ENCODE measurements around the gene TXNDC12.
"Not testable (repeated sequence)": the region's sequence is repeated elsewhere in the genome, so short reads cannot be mapped to it uniquely, and the experiment has no call there.

Gene TXNDC12

DNA sequence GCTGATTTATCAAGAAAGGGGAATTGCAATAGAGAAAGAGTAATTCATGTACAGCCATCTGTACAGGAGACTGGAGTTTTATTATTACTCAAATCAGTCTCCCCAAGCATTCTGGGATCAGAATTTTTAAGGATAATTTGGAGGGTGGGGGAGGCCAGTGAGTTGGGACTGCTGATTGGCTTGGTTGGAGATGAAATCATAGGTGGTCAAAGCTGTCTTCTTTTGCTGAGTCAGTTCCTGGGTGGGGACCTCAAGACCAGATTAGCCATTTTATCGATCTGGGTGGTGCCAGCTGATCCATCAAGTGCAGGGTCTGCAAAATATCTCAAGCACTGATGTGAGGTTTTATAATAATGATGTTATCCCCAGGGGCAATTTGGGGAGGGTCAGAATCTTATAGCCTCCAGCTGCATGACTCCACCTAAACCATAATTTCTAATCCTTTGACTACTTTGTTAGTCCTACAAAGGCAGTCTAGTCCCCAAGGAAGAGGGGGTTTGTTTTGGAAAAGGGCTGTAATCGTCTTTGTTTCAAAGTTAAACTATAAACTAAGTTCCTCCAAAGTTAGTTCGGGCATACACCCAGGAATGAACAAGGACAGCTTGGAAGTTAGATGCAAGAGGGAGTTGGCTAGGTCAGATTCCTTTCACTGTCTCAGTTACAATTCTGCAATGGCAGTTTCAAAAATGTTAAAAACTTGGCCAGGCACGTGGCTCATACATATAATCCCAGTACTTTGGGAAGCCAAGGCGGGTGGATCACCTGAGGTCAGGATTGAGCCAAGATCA is 47.6 kb downstream of the TXNDC12 start:
- Histone ChIP-seq H3K4me1 (ENCODE audit: control insufficient read depth, insufficient read depth, low read length) (no peaks in the 10 kb centered on the region), H3K4me3 (ENCODE audit: low read length) (no peak overlapping the region), H3K9ac (ENCODE audit: low read length) (no peak overlapping the region), H3K27ac (ENCODE audit: low read depth, low read length) (no peak overlapping the region), H3K27me3 (ENCODE audit: control insufficient read depth, insufficient read depth, low read length) (no peaks in the 10 kb centered on the region), H3K36me3 (ENCODE audit: control insufficient read depth, insufficient read depth, low read length) (no peaks in the 10 kb centered on the region)

DNA sequence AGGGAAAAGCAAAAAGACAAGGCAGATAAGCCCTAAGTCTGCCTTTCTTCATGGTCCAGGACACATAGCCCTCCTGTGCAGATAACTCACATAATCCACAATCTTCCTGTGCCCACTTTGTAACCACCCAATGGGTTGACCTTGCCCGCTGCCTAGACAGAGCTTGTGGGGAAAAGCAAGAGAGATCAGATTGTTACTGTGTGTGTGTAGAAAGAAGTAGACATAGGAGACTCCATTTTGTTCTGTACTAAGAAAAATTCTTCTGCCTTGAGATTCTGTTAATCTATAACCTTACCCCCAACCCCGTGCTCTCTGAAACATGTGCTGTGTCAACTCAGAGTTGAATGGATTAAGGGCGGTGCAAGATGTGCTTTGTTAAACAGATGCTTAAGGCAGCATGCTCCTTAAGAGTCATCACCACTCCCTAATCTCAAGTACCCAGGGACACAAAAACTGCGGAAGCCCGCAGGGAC is 48.9 kb downstream of the TXNDC12 start:
- not testable (repeated sequence) for H3K27ac ChIP-seq (ENCODE audit: low read depth, low read length); H3K4me3 ChIP-seq (ENCODE audit: low read length); H3K36me3 ChIP-seq (ENCODE audit: control insufficient read depth, insufficient read depth, low read length); H3K4me1 ChIP-seq (ENCODE audit: control insufficient read depth, insufficient read depth, low read length); H3K9ac ChIP-seq (ENCODE audit: low read length); H3K27me3 ChIP-seq (ENCODE audit: control insufficient read depth, insufficient read depth, low read length)

DNA sequence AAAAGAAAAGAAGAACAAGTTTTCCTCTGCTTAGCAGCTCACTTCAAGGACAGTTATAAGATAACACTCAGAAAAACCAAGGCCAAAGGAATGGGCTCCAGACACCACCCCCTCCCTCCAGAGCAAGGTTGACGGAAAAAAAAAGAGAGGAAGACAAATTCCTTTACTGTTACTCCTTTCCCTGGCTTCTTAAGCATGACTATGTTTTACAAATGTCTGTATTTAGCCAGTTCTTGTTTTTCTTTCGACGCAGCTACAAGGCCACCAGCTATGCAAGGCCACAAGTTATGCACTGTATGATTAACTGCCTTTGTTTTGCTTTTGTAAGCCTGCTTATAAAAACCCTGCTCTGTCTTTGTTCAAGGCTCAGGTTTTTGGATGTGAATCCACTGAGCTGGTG is 49.4 kb downstream of the TXNDC12 start:
- H3K27ac ChIP-seq (ENCODE audit: low read depth, low read length); H3K36me3 ChIP-seq (ENCODE audit: control insufficient read depth, insufficient read depth, low read length); H3K27me3 ChIP-seq (ENCODE audit: control insufficient read depth, insufficient read depth, low read length); H3K4me3 ChIP-seq (ENCODE audit: low read length); H3K9ac ChIP-seq (ENCODE audit: low read length); H3K4me1 ChIP-seq (ENCODE audit: control insufficient read depth, insufficient read depth, low read length): not testable (repeated sequence)

DNA sequence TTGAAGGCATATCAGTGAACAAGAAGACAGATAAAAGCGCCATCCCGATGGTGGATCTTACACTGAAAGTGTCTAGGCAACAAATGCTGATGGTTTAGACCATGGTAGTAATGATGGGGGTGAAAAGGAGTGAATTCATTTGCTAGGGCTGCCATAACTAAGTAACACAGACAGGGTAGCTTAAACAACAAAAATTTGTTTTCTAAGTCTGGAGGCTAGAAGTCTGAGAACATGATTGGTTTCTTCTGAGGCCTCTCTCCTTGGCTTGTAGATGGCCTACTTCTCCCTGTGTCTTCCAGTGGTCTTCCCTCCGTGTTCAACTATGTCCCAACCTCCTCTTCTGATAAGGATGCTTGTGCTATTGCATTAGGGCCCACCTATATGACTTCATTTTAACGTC is 51.1 kb downstream of the TXNDC12 start:
- Histone ChIP-seq H3K4me1 (ENCODE audit: control insufficient read depth, insufficient read depth, low read length) (no peaks in the 10 kb centered on the region), H3K36me3 (ENCODE audit: control insufficient read depth, insufficient read depth, low read length) (no peaks in the 10 kb centered on the region), H3K4me3 (ENCODE audit: low read length) (no peak overlapping the region), H3K27me3 (ENCODE audit: control insufficient read depth, insufficient read depth, low read length) (no peaks in the 10 kb centered on the region), H3K9ac (ENCODE audit: low read length) (no peak overlapping the region), H3K27ac (ENCODE audit: low read depth, low read length) (no peak overlapping the region)

DNA sequence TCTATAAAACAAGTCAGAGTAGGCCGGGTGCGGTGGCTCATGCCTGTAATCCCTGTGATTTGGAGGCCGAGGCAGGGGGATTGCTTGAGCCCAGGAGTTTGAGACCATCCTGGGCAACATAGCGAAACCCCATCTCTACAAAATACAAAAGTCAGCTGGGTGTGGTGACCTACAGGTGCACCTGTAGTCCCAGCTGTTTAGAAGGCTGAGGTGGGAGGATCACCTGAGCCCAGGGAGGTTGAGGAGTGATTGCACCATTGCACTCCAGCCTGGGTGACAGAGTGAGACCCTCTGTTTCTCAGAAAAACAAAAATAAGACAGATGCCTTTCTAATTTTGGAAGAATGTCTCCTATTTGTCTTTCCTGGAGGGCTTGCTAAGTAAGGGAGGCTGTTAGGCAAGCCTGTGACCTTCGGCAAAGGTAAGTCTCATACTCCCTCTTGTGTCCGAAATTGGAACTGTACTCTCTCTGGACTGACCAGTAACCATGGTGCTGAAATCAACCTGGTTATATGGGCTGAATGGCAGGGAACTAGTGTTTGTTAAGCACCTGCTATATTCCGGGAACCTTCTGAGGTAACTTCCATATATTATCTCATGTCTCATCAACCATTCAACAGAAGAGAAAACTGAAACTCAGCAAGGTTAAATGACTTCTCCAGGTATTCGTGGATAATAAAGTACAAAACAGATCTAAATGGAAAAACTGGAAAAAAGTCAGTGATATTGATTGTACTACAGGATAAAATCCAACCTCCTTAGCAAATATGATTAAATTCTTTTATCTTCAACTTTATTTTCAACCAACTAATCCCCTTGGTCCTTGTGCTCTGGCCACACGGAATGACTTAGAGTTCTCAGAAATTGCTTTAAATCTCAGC is 52.7 kb downstream of the TXNDC12 start:
- Histone ChIP-seq H3K4me1 (ENCODE audit: control insufficient read depth, insufficient read depth, low read length) (no peaks in the 10 kb centered on the region), H3K36me3 (ENCODE audit: control insufficient read depth, insufficient read depth, low read length) (no peaks in the 10 kb centered on the region), H3K27ac (ENCODE audit: low read depth, low read length) (no peak overlapping the region), H3K27me3 (ENCODE audit: control insufficient read depth, insufficient read depth, low read length) (no peaks in the 10 kb centered on the region), H3K9ac (ENCODE audit: low read length) (no peak overlapping the region), H3K4me3 (ENCODE audit: low read length) (no peak overlapping the region)

DNA sequence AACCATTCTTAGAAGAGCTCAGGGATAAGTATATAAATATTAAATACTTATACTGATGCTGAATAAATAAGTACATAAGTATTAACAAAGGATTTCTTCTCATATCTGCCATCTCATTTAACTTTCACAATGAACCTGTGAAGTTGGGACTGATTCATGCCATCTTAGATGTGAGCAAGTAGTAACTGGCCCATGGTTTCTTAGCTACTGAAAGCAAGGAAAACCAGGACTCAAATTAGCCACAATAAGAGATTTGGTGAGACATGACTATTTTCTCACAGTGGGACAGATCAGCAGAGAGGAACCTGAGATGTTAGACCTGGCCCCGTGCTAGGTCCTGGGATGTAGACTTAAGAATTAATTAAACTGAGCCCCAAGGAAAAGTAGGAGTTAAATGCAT is 56.3 kb downstream of the TXNDC12 start:
- Histone ChIP-seq H3K4me3 (ENCODE audit: low read length) (no peak overlapping the region), H3K27me3 (ENCODE audit: control insufficient read depth, insufficient read depth, low read length) (no peaks in the 10 kb centered on the region), H3K27ac (ENCODE audit: low read depth, low read length) (no peak overlapping the region), H3K4me1 (ENCODE audit: control insufficient read depth, insufficient read depth, low read length) (no peaks in the 10 kb centered on the region), H3K9ac (ENCODE audit: low read length) (no peak overlapping the region), H3K36me3 (ENCODE audit: control insufficient read depth, insufficient read depth, low read length) (no peaks in the 10 kb centered on the region)

DNA sequence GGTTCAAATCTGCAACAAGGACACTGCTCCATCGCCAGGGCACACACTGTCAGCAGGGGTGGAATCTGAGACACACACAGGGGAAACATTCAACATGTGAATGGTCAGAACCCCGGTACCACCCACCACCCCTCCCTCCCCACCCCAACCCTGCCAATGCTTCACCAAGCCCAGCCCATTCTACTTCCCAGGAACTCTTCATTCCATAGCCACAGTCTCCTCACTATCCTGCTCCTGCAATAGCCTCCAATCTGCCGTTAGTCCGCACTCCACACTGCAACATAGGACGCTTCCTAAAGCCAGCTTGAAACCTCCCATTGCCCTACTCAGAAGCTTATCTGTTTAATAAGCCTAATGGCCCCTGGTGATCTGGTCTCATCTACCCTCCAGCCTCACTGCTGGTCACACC is 57.0 kb downstream of the TXNDC12 start:
- Histone ChIP-seq H3K27me3 (ENCODE audit: control insufficient read depth, insufficient read depth, low read length) (no peaks in the 10 kb centered on the region), H3K36me3 (ENCODE audit: control insufficient read depth, insufficient read depth, low read length) (no peaks in the 10 kb centered on the region), H3K4me3 (ENCODE audit: low read length) (no peak overlapping the region), H3K4me1 (ENCODE audit: control insufficient read depth, insufficient read depth, low read length) (no peaks in the 10 kb centered on the region), H3K27ac (ENCODE audit: low read depth, low read length) (no peak overlapping the region), H3K9ac (ENCODE audit: low read length) (no peak overlapping the region)

DNA sequence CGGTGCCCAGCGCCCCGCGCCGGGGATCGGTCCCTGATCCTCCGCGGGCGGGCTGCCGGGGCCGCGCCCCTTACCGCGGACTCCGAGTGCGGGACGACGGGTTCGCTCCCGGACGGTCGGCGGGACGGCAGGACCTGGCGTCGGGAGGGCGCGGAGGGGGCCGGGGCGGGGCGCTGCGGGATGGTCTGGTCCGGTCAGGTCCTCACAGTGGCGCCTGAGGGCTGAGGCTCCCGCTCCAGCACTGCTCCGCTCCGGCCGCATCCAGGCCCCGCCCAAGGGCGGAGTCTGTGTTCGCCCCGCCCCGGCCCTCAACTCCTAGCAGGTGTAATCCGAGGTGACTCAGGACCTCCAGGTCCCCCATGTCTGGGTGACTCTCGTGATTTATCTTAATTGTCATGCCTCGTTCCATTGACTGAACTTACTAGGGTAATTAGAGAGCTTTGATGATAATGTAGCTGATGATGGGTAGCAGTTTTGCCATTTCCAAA is 64.5 kb downstream of the TXNDC12 start, which contains the start of gene RAB3B:
Gene RAB3B, minus strand, starts transcription at position 223 of the 488 bp plus-strand sequence. CDS start 13,583 bp downstream, outside the sequence.
- no peak within 1 kb of the TSS for H3K27ac ChIP-seq (ENCODE audit: low read depth, low read length)
- H3K27me3 ChIP-seq (ENCODE audit: control insufficient read depth, insufficient read depth, low read length), result peaks cover 15% of the 10 kb centered on the region
- no peaks in the 10 kb centered on the region for H3K4me1 ChIP-seq (ENCODE audit: control insufficient read depth, insufficient read depth, low read length)
- peak within 1 kb of the TSS; percentile 9 for H3K4me3 ChIP-seq (ENCODE audit: low read length)
- no peak within 1 kb of the TSS for H3K9ac ChIP-seq (ENCODE audit: low read length)
- no peaks in the 10 kb centered on the region for H3K36me3 ChIP-seq (ENCODE audit: control insufficient read depth, insufficient read depth, low read length)

DNA sequence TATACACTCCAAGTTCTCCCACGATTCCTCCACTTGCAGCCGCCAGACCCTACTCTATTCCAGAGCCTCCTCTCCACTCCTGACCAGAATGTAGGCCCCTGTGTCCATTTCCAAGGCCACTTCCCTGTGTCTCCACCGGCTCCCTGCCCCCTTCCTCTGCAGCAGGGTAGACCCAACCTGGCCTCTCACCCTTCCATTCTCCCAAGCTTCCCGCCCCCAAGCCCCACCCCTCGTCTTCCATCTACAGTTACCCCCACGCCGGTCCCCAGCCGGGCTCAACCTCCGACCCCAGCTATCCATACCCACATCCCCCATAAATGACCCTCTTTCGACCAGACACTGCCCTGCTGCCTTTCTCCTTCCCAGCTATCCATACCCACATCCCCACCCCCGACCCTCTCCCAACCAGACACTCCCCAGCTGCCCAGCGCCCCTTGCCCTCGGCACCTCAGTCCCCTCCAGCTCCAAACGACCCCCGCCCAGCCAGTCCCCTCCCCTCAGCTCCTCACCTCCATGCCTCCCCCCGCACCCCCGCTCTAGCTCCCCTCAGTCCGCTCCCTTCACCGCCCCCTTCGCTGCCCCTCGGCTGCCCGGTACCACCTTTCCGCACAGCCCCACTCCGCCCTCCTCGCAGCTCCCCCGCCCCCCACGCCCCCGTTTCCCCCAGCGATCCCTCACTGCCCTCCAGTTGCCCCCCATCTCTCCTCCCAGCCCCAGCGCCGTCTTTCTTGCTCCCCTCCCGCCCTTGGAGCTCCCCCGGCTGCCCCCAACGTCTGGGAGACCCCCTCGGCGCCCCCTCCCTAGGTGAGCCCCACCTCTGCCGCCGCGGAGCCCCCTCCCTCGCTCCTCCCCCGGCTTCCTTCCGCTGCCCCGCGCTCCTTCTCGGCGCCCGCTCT is 65.2 kb downstream of the TXNDC12 start:
- Histone ChIP-seq H3K36me3 (ENCODE audit: control insufficient read depth, insufficient read depth, low read length) (no peaks in the 10 kb centered on the region), H3K27me3 (ENCODE audit: control insufficient read depth, insufficient read depth, low read length) (peaks cover 15% of the 10 kb centered on the region), H3K4me3 (ENCODE audit: low read length) (peak overlapping the region; percentile 9), H3K9ac (ENCODE audit: low read length) (no peak overlapping the region), H3K27ac (ENCODE audit: low read depth, low read length) (no peak overlapping the region), H3K4me1 (ENCODE audit: control insufficient read depth, insufficient read depth, low read length) (no peaks in the 10 kb centered on the region)

DNA sequence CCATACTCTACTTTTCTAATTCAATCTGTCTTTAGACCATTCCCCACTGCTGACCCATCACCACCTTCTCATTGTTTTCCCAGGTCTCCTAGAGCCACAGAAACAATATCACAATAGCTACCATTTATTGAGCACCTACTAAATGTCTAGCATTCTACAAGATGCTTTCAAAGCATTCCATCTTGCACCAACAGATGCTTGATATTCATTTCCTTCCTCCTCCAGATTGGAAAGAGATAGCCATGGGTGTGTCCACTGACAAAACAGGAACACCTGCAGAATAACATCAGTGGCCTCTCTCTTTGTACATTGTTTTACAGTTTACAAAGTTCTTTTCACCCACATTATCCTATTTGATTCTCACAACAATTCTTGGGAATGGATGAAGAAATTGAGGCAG is 66.7 kb downstream of the TXNDC12 start:
- Histone ChIP-seq H3K36me3 (ENCODE audit: control insufficient read depth, insufficient read depth, low read length) (no peaks in the 10 kb centered on the region), H3K27me3 (ENCODE audit: control insufficient read depth, insufficient read depth, low read length) (peaks cover 15% of the 10 kb centered on the region), H3K27ac (ENCODE audit: low read depth, low read length) (no peak overlapping the region), H3K4me3 (ENCODE audit: low read length) (no peak overlapping the region), H3K9ac (ENCODE audit: low read length) (no peak overlapping the region), H3K4me1 (ENCODE audit: control insufficient read depth, insufficient read depth, low read length) (no peaks in the 10 kb centered on the region)

DNA sequence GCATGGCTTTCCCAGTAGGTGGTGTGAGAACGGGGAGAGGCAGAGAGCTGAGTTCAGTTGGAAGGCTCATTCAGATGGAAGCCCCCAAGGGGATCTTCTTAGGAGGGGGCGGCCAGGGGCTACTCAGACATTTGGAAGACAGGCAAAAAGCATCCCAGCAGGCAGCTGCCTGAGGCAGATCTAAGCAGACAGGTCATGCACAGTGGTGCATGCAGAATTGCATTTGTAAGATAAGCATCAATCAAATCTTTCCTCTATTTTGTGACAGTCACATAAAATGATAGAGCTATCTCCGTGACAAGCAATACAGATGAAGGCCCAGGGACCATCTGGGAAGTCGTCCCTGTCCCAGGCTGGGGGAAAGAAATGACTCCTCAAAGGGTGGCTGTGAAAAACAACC is 68.3 kb downstream of the TXNDC12 start:
- H3K4me3 ChIP-seq (ENCODE audit: low read length), result no peak overlapping the region
- H3K36me3 ChIP-seq (ENCODE audit: control insufficient read depth, insufficient read depth, low read length), result no peaks in the 10 kb centered on the region
- no peak overlapping the region for H3K9ac ChIP-seq (ENCODE audit: low read length)
- no peak overlapping the region for H3K27ac ChIP-seq (ENCODE audit: low read depth, low read length)
- H3K27me3 ChIP-seq (ENCODE audit: control insufficient read depth, insufficient read depth, low read length), result peaks cover 8% of the 10 kb centered on the region
- H3K4me1 ChIP-seq (ENCODE audit: control insufficient read depth, insufficient read depth, low read length), result no peaks in the 10 kb centered on the region

DNA sequence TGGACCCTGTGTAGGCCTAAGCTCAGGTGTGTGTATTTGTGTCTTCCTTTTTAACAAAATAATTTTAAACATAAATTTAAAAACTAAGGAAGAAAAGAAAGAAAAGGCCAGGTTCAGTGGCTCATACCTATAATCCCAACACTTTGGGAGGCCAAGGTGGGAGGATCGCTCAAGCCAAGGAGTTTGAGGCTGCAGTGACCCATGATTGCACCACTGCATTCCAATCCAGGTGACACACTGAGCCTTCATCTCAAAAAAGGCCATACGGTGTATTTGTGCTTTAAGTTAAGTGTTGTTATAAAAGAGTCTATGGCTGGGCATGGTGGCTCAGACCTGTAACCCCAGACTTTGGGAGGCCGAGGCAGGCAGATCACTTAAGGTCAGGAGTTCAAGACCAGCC is 72.8 kb downstream of the TXNDC12 start:
- Histone ChIP-seq H3K4me1 (ENCODE audit: control insufficient read depth, insufficient read depth, low read length) (no peaks in the 10 kb centered on the region), H3K4me3 (ENCODE audit: low read length) (no peak overlapping the region), H3K27me3 (ENCODE audit: control insufficient read depth, insufficient read depth, low read length) (no peaks in the 10 kb centered on the region), H3K36me3 (ENCODE audit: control insufficient read depth, insufficient read depth, low read length) (no peaks in the 10 kb centered on the region), H3K27ac (ENCODE audit: low read depth, low read length) (no peak overlapping the region), H3K9ac (ENCODE audit: low read length) (no peak overlapping the region)
